ENCODE data around the gene FMNL2.

- TF ChIP-seq EZH2phosphoT487 (IDR thresholded peaks at IDR 0.05; ENCODE audit: insufficient read depth, low read depth) (no peak), EZH2 (IDR thresholded peaks at IDR 0.05; ENCODE audit: insufficient read depth, poor library complexity, severe bottlenecking) (no peak)
These were observed 343.8 kb downstream of the FMNL2 start for GRCh38 chr2:152678808-152679207.
